RWPE2 (cell line): ENCODE results near the gene HSD17B13.
"Not testable (repeated sequence)": the region's sequence is repeated elsewhere in the genome, so short reads cannot be mapped to it uniquely, and the experiment has no call there.

ENCODE experiments used
- ATAC-seq: fragments of 200-7000 bp; cut with Tn5 transposase; 3 replicates; pipeline ENCODE4 v1.9.1; 2021; ENCODE audit warnings: low read depth
- DNase-seq: peaks from one replicate; pipeline ENCODE4 v3.0.0-alpha.2; 2020; ENCODE audit warnings: low spot score
- H3K27ac ChIP-seq: fragments of 450-650 bp; 2 replicates; pipeline ENCODE4 v1.5.1; 2017; ENCODE audit warnings: mild to moderate bottlenecking; ENCODE audit not compliant: poor library complexity, severe bottlenecking
- H3K27me3 ChIP-seq: fragments of 250-450 bp; sonication (Bioruptor Pico); 2 replicates; pipeline ENCODE4 v1.5.1; 2021; ENCODE audit warnings: mild to moderate bottlenecking, moderate library complexity; ENCODE audit not compliant: insufficient read depth, poor library complexity, severe bottlenecking
- H3K36me3 ChIP-seq: fragments of 250-450 bp; sonication (Bioruptor Pico); 2 replicates; pipeline ENCODE4 v1.5.1; 2020; ENCODE audit warnings: low read depth, mild to moderate bottlenecking, moderate library complexity
- H3K4me1 ChIP-seq: fragments of 250-450 bp; sonication (Bioruptor Pico); 2 replicates; pipeline ENCODE4 v1.5.1; 2021; ENCODE audit warnings: mild to moderate bottlenecking, moderate library complexity; ENCODE audit not compliant: insufficient read depth, poor library complexity, severe bottlenecking
- H3K4me3 ChIP-seq: fragments of 250-450 bp; sonication (Bioruptor Pico); 2 replicates; pipeline ENCODE4 v1.5.1; 2021; ENCODE audit warnings: mild to moderate bottlenecking, moderate library complexity; ENCODE audit not compliant: severe bottlenecking
- H3K9me3 ChIP-seq: fragments of 250-450 bp; sonication (Bioruptor Pico); 2 replicates; pipeline ENCODE4 v1.5.1; 2021; ENCODE audit warnings: mild to moderate bottlenecking, moderate library complexity; ENCODE audit not compliant: severe bottlenecking
- TF ChIP-seq, protein P1 (sequence below): fragments of 450-650 bp; IDR thresholded peaks from one replicate; pipeline ENCODE4 v1.5.1; 2017; ENCODE audit warnings: mild to moderate bottlenecking, moderate library complexity; ENCODE audit not compliant: poor library complexity, severe bottlenecking

The HSD17B13 gene

GRCh38 chr4:87304745-87305432 is 17.8 kb downstream of the HSD17B13 start:
- H3K27ac ChIP-seq, result no peak overlapping the region
- H3K4me1 ChIP-seq, result peaks cover 4% of the 10 kb centered on the region
- TF ChIP-seq, protein P1, sequence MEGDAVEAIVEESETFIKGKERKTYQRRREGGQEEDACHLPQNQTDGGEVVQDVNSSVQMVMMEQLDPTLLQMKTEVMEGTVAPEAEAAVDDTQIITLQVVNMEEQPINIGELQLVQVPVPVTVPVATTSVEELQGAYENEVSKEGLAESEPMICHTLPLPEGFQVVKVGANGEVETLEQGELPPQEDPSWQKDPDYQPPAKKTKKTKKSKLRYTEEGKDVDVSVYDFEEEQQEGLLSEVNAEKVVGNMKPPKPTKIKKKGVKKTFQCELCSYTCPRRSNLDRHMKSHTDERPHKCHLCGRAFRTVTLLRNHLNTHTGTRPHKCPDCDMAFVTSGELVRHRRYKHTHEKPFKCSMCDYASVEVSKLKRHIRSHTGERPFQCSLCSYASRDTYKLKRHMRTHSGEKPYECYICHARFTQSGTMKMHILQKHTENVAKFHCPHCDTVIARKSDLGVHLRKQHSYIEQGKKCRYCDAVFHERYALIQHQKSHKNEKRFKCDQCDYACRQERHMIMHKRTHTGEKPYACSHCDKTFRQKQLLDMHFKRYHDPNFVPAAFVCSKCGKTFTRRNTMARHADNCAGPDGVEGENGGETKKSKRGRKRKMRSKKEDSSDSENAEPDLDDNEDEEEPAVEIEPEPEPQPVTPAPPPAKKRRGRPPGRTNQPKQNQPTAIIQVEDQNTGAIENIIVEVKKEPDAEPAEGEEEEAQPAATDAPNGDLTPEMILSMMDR, result no peak
- ATAC-seq (peak; percentile 92), DNase-seq (no peak)
- no peaks in the 10 kb centered on the region for H3K36me3 ChIP-seq
- no peak overlapping the region for H3K4me3 ChIP-seq
- H3K9me3 ChIP-seq, result no peaks in the 10 kb centered on the region
- no peaks in the 10 kb centered on the region for H3K27me3 ChIP-seq

GRCh38 chr4:87299898-87300297 is 22.8 kb downstream of the HSD17B13 start:
- H3K4me1 ChIP-seq, result peaks cover 2% of the 10 kb centered on the region
- no peak for ATAC-seq
- no peak overlapping the region for H3K27ac ChIP-seq
- no peak overlapping the region for H3K4me3 ChIP-seq
- no peaks in the 10 kb centered on the region for H3K27me3 ChIP-seq
- no peak for DNase-seq
- H3K36me3 ChIP-seq, result no peaks in the 10 kb centered on the region
- TF ChIP-seq, protein P1, result no peak
- H3K9me3 ChIP-seq, result no peaks in the 10 kb centered on the region

DNA sequence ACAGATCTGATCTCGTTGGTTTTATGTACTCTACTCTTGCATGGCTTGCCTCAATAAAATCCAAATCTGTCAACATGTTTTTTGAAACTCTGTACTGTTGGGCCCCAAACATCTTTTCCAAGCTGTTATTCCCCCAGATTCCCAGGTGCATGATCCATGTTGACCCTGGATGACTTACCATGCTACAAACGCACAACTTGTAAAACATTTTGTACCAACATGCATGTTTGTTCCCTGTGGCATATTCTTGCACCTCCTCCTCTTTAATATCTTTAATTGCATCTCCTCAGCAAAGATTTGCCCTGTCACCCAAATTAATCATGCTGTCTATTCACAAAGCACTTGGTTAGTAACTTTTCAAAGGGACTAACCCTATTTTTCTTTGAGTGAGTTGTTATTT is 24.3 kb downstream of the HSD17B13 start:
- H3K4me3 ChIP-seq, result no peak overlapping the region
- no peak for ATAC-seq

GRCh38 chr4:87294911-87295310 is 27.8 kb downstream of the HSD17B13 start:
- H3K27me3 ChIP-seq, H3K4me1 ChIP-seq, H3K27ac ChIP-seq, DNase-seq, H3K9me3 ChIP-seq, H3K36me3 ChIP-seq, ATAC-seq, H3K4me3 ChIP-seq: not testable (repeated sequence)

More for the DNA sequence above, 24.3 kb downstream of the HSD17B13 start:
- no peaks in the 10 kb centered on the region for H3K4me1 ChIP-seq
- H3K9me3 ChIP-seq, result no peaks in the 10 kb centered on the region
- H3K27ac ChIP-seq, result no peak overlapping the region
- no peak for DNase-seq
- TF ChIP-seq, protein P1, result no peak
- H3K27me3 ChIP-seq, result no peaks in the 10 kb centered on the region
- H3K36me3 ChIP-seq, result no peaks in the 10 kb centered on the region

- not testable (repeated sequence) for ATAC-seq, DNase-seq, H3K4me1 ChIP-seq, H3K36me3 ChIP-seq, H3K27me3 ChIP-seq, H3K4me3 ChIP-seq, H3K9me3 ChIP-seq, H3K27ac ChIP-seq
Measured at GRCh38 chr4:87293889-87294288, 28.8 kb downstream of the HSD17B13 start.

- Histone ChIP-seq H3K4me3 (no peak overlapping the region), H3K4me1 (no peaks in the 10 kb centered on the region), H3K36me3 (no peaks in the 10 kb centered on the region), H3K27me3 (no peaks in the 10 kb centered on the region), H3K27ac (no peak overlapping the region), H3K9me3 (peaks cover 2% of the 10 kb centered on the region)
- DNase-seq (no peak), ATAC-seq (no peak)
- TF ChIP-seq, protein P1, result no peak
Measured at GRCh38 chr4:87286970-87287369, 35.7 kb downstream of the HSD17B13 start.

GRCh38 chr4:87284268-87284667 is 38.4 kb downstream of the HSD17B13 start:
- not testable (repeated sequence) for H3K27me3 ChIP-seq, ATAC-seq, H3K4me3 ChIP-seq, H3K36me3 ChIP-seq, H3K9me3 ChIP-seq, H3K4me1 ChIP-seq, DNase-seq, H3K27ac ChIP-seq
